GM19372 (cell line): Measurements from ENCODE around the gene LENG1.
"Not testable (repeated sequence)": the region's sequence is repeated elsewhere in the genome, so short reads cannot be mapped to it uniquely, and the experiment has no call there.

Source experiments
- ATAC-seq: cut with Tn5 transposase; IDR thresholded peaks from one replicate; pipeline ENCODE4 v1.9.1; 2021; ENCODE audit warnings: mild to moderate bottlenecking, low read depth, moderate library complexity; ENCODE audit not compliant: unreplicated experiment

Gene LENG1

GRCh38 chr19:54189735-54190502 is 30.4 kb upstream of the LENG1 start:
- ATAC-seq = peak; percentile 42

GRCh38 chr19:54189145-54189734 is 29.7 kb upstream of the LENG1 start, which contains the start of gene MBOAT7:
Gene MBOAT7, minus strand, starts transcription at chr19:54189580. Its CDS starts 1,072 bp downstream, at chr19:54188508.
- ATAC-seq = peak; percentile 12

DNA sequence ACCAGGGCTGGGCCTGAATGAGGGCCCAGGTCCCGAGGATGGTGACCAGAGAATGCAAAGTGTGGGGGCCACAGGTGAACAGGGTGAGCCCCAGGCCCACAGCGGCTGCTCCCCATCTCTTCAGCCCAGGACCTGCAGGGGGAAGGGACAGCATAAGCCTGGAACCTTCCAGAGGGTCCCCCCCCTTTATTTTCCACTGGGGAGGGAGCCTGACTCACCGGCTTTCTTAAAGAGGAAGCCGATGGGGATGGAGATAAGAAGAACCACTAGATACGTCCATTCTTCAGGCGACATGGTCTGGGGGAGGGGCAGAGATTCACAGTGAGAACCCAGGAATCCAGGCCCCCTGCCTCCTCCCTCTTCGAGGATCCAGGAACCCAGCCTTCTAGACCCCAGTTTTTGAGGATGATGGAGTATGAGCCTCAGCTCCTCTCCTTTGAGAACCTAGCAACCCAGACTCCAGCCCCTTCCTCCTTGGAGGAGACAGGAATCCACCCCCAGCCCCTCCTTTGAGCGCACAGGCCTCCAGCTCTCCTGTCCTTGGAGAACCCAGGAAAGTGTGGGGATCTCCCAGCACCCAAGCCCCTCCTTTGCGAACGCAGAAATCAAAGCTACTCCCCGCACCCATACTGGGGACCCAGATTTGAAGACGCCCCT is 28.8 kb upstream of the LENG1 start:
- no peak for ATAC-seq

GRCh38 chr19:54186934-54187381 is 27.4 kb upstream of the LENG1 start:
- no peak for ATAC-seq

DNA sequence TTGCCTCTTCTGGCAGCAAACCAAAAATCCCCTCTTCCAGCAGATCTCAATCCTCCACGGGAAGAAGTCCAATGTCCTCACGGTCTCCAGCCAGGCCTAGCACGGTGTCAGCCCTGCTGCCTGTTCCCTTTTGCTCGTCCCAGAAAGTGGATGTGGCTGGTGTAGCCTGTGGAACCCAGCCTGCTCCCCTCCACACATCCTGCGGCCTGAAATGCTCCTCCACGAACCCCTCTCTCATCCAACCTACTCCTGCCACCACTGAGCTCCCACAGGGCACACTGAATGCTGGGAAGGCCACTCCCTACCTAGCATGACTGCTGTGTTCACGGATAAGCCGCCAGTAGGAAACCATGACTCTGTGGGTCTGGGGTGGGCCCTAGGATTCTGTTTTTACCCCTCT is 26.8 kb upstream of the LENG1 start:
- ATAC-seq = no peak

DNA sequence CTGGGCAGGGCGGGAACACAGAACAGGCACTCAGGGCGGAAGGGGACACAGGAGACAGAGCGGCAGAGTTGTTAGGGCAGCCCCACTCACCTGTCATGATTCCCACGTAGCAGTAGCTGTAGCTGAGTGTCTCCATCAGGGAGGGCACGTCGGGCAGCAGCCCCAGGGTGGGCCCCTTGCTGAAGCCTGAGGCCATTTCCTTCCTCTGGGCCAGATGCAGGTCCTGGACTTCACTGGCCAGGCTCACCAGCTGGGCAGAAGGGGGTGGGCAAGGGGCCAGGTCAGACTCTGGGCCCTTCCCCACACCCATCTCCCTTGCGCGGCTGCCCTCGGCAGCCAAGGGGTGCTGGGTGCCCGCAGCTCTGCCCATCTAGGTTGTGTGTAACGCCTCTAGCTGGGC is 23.9 kb upstream of the LENG1 start:
- ATAC-seq = no peak

DNA sequence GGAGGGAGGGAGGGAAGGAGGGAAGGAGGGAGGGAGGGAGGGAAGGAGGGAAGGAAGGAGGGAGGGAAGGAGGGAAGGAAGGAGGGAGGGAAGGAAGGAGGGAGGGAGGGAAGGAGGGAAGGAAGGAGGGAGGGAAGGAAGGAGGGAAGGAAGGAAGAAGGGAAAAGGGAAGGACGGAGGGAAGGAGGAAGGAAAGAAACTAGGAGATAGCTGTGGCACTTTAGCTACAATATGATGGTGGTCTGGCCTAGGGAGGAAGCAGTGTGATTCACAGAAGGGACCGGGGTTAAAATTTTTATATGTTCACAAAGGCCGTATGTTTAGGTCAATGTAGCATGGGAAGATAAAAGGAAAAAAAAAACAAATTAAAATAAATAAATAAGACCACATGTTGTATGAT is 22.4 kb upstream of the LENG1 start:
- ATAC-seq = not testable (repeated sequence)

DNA sequence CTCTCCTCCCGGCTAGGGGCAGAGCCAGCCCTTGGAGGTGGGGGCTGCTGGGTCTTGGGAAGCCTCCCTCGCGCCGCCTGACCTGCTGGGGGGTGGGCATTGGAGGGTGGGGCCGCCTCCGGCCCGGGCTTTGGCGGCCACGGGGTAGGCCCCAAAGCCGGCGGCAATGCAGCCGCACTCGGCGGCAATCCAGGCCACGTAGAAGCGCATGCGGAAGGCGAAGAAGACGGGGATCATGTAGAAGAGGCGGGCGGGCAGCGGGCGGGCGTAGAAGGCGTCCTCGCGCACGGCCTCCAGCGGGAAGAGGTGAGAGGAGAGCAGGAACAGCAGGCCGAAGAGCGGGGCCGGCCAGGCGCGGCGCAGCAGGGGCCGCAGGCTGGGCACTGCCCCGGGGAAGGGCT is 21.2 kb upstream of the LENG1 start:
- no peak for ATAC-seq

- ATAC-seq = no peak
Measured at GRCh38 chr19:54179921-54180461, 20.5 kb upstream of the LENG1 start.

- no peak for ATAC-seq
Measured at GRCh38 chr19:54179262-54179852, 19.8 kb upstream of the LENG1 start.

DNA sequence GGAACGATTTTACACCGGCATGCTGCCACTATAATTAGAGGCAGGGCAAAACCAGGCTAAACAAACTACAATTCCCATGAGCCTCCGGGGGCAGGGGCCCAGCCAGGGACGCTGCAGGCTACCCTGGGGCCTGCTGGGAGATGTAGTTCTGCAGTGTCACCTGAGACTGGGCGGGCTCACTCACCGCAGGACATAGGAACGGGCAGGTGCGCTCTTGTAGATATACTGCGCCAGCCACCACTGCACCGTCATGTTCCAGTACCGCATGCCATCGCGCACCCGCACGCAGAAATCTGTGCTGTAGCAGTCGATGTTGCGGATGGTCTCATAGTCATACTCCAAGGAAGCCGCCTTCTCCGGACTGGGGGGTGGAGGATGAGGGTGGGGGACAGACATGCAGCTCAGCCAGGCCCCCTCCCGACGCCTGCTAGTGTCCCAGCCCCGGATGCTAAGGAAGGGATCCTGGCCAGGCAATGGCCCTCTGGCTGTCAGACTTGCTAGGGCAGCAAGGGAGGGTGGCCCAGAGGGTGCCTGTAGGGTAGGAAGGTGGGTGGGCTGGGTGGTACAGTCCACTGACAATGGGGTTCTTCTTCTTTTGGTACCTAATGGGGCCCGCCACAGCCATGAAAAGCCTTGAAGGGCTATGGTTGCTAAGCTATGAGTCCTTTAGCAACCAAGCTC is 19.2 kb upstream of the LENG1 start:
- no peak for ATAC-seq

- no peak for ATAC-seq
Measured at GRCh38 chr19:54173951-54174834, 14.7 kb upstream of the LENG1 start.

DNA sequence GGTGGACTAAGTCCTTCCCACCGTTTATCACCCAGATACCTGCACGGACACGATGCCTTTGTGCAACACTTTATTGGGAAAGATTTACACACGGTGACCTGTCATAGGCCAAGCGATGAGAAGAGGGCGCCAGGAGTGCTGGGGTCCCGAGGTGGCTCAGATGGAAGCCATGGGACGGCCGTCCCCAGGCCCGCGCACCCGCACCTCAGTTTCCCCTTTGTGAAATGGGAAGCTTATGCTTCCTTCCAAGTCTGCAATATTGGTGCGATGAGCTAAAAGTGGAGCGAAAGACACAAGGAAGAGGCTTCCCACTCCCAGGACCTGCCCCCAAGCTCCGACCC is 13.8 kb upstream of the LENG1 start:
- no peak for ATAC-seq

- no peak for ATAC-seq
Measured at GRCh38 chr19:54172471-54173358, 13.2 kb upstream of the LENG1 start, which contains the start of gene TMC4. Gene TMC4, minus strand, starts transcription at chr19:54173160. Its CDS starts 43 bp downstream, at chr19:54173117.

GRCh38 chr19:54171736-54172431 is 12.4 kb upstream of the LENG1 start:
- ATAC-seq = not testable (repeated sequence)

GRCh38 chr19:54169149-54169740 is 9.7 kb upstream of the LENG1 start:
- no peak for ATAC-seq

GRCh38 chr19:54168174-54168917 is 8.8 kb upstream of the LENG1 start:
- ATAC-seq = no peak
